IPS-NIHi11 (cell line): ENCODE results near the gene KANSL3.
"Not testable (repeated sequence)": the region's sequence is repeated elsewhere in the genome, so short reads cannot be mapped to it uniquely, and the experiment has no call there.

ENCODE experiments used
- DNase-seq: peaks from one replicate; pipeline ENCODE4 v3.0.0; 2012; ENCODE audit warnings: mixed read lengths, low spot score

KANSL3 gene

DNA sequence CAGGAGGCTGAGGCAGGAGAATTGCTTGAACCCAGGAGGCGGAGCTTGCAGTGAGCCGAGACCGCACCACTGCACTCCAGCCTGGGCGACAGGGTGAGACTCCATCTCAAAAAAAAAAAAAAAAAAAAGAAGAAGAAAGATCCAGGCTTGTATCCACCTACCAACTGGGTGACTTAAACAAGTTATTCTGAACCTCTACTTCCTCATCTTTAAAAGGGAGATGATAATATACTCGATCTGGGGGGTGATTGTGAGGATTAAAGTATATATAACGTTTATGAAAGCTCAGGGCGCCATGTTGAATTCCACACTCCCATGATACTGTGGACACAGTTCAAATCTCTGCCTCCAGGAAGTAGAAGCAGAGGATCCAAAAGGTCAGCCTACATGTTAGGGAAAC is 16.7 kb upstream of the KANSL3 start:
- not testable (repeated sequence) for DNase-seq

DNA sequence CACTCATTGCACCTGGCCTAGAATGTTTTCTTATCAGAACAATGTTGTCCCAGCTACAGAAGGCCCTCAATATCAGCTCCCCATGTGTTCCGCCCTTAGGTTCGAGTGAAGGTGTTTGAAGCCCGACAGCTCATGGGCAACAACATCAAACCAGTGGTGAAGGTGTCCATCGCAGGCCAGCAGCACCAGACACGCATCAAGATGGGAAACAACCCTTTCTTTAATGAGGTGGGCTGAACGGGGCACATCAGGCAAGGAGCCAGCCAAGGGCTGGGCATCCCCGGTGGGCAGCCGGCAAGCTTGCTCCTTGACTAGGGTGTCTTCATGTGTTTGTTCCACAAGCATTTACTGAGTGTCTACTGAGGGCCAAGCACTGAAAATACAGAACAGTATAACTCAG is 13.7 kb upstream of the KANSL3 start:
- no peak for DNase-seq

DNA sequence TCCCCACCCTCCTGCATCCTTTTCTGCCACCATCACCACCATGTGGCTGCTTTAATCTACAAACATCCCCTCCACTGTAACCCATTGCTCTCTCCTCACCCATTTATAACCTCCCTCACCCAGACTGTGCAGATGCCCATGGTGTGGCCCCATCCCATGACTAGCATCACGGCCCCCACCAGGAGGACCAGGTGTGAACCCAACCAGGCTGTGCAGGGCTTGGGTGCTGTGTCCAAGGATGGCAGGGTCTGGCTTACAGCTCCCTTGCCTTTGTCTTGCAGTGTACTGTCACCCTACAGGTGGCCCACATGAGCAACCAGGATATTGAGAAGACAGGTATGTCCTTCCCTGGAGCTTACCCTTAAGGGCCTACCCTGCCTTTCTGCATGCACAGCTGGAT is 11.2 kb upstream of the KANSL3 start:
- no peak for DNase-seq

DNA sequence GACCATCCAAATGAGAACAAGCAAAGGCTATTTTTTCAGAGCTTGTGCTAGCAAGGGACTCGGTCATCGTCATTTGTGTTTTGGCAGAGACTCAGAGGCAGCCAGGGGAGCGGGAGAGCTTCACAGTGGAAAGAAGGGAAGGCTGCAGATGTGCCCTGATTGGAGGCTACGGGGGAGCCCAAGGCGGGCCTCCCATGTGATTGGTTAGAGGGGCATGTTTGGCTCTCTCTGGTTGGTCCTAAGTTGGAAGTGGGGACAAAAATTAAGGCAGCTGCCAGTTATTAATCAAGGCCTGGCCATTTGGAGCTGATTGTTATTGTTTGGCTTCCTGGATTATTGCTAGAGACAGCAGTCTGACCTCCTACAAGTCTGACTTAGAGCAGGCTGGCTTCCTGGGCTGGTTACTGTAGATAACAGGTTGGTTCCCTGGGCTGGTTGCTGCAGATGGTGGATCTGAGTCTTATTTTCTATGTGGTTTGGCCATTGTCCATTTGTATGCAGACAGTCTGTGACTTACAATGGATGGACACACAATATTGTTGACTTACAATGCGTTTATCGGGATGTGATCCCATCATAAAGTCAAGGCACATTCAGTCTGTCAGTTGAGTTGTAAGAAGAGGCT is 10.3 kb upstream of the KANSL3 start:
- DNase-seq: no peak

DNA sequence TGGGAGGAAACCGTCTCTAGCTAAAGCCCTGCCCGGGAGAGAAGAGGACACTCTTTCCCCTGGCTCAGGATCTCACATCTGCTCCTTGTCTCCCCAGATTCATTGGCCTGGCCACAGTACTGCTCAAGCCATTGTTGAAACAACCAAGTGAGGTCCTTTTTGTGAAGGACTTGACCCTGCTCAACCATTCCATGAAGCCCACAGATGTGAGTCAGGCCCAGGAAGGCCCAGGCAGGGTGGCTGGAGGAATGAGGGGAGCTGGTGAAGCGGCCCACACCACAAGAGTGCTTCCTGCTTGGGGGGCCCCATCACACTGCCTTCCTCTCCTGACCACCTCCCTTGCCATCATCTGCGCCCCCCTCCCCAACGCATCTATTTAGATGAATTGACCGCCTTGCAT is 9.6 kb upstream of the KANSL3 start:
- no peak for DNase-seq

DNA sequence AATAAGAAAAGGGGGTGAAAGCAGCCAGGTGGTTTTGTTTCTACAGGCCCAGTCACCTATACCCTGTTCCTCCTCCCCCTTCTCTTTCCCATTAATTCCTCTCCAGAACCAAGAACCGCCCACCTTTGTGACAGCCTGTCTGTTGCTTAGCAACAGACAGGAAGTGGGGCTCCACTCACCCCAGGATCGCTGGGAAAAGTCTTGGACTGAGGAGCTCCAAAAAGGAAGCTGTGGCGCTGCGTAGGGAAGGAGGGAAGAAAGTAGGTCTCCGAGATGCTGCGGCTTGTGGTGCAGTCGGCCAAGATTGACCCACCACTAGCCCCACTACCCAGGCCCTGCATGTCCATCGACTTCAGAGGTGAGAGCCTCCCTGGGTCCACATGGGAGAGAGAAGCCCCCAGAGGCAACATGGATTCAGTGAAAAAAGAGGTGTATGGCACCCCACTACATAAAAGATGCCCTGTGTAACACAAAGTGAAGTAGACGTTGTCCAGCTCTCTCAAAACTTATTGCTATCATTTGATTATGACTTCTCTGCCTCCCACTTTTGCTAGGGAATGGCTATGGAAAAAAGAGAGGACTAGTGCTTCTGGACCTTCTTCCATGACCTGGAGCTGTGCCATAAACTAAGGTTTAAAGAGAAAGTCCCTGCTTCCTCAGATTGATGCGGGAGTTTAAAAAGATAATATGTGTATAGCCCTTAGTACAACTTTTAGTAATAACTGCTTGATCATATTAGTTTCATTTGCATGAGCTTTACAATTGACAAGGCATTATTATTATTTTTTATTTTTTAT is 4.7 kb upstream of the KANSL3 start, which contains the start of gene FER1L5:
Gene FER1L5, plus strand, starts transcription at position 201 of the 797 bp plus-strand sequence. Its CDS starts 73 bp downstream, at position 274.
- DNase-seq: peak; percentile 85

DNA sequence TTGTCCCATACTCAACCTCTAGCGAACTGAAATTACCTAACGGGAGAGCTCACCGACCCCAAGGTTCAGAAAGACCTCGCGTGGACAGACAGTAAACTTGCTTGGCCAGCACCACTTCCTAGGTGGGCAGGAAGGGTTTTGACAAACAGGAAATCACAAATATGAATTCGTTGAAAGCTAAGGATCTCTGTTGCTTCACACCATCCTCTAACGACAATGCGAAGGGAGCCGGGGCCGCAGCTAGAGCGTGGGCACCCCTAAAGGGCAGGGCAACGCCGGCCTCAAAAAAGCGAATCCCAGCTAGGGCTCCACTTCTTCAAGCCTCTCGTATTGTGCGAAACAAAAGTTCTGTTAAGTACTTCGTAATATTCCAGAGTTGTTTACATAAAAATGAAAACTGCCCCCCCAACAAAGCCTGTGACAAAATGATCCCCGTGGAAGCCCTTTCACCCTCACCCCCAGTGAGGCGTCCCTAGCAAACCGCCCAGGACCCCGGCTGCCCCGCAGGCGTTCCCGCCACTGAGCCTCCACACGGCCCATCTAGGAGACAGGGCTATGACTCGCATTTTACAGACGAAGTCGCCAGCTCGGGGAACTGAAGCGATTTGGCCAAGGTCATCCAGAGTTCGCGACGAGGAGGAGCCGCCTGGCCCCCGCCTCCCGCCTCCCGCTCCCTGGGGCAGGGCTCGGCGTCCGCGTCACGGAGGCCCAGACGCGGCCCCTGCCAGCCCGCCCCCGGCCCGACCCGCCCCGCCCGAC is 548 bp downstream of the KANSL3 start:
- peak; percentile 86 for DNase-seq

DNA sequence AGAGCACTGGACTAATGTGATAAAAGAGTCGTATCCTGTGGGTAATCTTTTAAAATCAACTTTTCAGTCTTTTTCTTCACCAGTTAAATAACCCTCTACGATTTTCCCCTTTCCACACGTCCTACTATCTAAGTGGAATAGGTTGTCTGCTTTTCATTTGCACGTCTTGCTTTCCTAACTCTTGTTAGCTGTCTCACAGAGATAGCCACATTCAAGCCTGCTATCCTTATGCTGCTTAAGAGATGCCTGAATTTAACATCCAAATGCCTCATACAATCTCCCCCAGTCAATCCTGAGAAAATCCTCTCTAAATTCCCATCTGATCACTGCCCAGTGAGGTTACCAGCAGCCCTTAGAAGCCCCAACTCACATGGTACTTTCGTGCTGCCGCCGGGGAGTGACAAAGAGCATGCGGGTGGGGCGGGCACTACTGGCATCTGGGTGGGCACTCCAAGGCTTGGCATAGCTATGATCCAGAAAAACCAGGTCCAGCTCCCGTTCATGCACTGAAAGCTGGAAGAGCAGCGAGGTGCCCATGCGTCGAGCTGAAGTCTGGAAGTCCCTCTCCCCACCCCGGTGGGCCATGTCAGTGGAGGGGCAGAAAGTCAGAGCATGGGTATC is 1.5 kb downstream of the KANSL3 start:
- DNase-seq: no peak

DNA sequence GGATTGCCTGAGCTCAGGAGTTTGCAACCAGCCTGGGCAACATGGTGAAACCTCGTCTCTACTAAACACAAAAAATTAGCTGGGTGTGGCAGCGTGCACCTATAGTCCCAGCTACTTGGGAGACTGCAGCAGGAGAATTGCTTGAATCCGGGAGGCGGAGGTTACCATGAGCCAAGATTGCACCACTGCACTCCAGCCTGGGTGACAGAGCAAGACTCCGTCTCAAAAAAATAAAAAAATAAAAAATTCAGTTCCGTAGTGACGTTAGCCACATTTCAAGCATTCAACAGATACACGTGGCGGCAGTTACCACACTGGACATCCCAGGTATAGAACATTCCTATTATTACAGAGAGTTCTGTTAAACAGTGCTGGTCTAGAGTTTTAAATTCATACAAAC is 4.5 kb downstream of the KANSL3 start:
- no peak for DNase-seq

DNA sequence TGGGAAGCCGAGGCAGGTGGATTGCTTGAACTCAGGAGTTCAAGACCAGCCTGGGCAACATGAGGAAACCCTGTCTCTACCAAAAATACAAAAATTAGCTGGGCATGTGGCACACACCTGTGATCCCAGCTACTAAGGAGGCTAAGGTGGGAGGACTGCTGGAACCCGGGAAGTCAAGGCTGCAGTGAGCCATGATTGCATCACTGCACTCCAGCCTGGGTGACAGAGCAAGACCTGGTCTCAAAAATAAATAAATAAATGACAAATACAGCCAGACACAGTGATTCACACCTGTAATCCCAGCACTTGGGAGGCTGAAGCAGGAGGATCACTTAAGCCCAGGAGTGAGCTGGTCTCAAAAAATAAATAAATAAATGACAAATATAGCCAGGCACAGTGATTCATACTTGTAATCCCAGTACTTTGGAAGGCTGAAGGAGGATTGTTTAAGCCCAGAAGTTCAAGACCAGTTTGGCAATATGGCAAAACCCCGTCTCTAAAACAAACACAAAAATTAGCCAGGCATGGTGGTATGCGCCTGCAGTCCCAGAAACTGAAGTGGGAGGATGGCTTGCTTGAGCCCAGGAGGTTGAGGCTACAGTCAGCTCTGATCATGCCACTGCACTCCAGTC is 6.2 kb downstream of the KANSL3 start:
- no peak for DNase-seq

DNA sequence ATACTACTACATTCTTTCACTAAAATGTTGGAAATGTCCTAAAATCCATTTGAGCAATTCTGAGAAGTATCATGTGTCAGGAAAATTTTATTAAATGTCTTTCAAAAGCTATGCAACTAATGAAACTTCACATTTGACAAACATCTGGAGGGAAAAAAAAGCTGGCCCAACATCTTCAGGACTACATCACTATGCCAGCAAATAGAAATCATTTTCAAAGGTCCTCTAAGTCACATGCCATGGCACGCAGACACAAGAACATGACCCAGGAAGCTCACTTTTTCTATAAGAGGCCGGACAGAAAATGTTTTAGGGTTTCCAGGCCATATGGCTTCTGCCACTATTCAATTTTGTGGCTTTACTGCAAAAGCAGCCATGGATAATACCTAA is 11.6 kb downstream of the KANSL3 start:
- no peak for DNase-seq

DNA sequence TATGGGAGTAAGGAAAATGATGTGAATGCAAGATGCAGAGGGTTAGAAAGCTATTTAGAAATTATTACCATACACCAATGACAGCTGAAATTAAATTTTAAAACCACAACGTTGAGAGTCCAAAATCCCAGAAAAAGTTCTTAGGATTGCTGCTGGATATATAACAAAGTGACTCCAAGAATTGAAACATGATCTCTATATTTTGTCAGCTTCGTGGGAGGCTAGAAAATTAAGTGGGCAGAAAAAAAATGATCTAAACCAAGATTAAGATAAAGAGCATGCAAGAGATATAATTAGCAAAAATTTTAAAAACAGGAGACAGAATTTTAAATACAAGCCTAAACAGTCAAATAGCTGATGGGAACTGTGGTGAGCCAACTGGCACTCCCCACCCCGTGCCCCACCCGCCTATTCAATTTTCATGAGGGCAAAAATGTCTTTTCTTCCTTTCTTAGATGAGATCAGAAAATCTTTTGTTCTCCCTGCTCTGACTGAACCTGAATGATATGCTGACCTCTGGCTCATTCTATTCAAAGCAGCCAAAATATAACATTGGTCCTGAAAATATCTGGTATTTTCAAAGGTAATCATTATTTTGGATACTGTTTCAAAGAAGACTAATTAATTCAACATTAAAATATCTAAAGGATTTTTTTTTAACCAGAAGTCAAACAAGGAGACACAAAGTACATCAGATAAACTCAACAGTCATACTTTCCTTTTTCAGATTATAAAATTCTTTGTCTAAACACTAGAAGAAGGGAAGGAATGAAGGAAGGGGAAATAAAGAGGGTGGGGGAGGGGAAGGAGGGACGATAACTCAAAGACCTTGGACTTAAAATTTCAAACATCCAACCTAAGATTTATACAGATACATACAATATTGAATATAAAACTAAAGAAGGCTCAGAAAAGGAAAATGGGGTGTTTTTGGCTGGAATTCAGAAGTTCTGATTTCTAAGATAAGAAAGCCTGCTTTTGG is 12.2 kb downstream of the KANSL3 start:
- DNase-seq: no peak

DNA sequence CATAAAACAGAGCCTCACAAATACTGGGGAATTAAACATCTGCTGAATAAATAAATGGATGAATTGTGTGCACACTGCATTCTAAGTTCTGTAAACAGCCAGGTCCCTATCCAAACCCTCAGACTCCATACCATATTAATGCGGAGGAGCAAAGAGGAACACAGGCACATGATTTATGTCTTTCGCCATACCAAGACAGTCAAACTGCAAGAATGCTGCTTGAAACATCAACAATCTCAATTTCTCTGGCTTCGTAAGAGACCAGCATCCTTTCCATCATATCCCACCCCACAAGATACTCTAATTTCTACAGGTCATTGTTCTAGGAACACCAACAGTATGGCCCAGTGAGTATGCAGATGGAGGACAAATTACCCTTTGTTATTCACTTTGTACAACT is 15.0 kb downstream of the KANSL3 start:
- no peak for DNase-seq

DNA sequence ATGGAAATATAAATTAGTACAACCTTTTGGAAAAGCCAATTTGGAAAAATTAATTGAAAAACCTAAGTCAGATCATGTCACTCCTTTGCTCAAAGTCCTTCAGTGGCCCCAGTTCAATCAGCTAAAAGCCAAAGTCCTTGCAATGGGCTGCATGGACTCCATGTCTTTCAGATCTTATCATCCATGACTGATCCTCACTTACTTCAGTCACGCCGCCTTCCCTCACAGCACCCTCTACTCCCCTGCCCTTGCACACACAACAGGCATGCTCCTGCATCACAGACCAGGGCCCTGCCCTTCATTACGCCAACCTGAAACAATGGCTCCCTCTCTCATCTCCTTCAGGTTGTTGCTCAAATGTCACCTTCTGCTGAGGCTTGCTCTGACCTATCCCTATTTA is 15.6 kb downstream of the KANSL3 start:
- no peak for DNase-seq

DNA sequence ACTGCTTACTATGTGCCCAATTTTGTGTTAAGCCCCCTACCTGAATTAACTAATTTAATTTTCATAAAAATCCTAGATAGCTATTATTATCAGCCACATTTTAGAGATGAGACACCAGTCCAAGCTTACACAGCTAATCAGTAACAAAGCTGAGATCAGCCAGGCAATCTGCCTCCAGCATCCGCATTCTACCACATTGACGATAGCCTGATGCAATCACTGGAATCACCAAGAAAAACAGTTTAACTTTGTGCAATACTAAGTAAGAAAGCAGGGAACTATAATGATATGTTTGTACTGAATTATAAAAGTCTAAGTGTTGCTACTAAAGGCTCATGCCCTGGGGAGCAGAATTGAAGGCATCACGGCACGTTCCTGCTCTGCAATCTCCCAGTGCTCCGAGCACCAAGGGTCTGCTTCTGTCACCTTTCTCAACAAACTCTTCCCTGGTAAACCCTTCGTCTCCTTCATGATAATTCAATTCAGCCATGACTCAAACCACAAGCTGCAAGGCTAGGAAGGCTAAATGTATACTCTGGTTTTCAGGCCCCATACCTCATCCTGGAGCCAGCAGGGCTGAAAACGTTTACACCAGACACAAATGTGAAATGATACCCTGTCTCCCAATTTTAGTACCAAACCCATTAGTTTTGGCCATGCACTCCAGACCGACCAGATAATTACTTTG is 19.4 kb downstream of the KANSL3 start:
- DNase-seq: no peak

DNA sequence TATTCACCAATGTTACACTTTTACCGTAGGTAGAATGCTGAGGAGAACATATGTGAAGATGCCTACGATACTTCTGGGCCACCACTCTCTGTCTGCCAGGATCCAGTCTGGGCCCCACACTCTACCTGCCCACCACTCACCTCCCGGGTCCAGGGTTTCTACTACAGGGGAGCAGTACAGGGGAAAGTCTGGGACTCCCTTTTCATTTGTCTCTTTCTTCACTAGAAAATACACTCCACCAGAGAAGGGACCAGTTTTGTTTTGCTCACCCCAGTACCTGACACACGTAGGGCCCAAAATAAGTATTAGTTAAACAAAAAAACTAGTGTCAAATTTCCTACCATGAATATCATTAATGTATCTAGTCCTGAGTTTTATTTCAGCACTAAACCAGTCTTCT is 21.1 kb downstream of the KANSL3 start:
- no peak for DNase-seq

DNA sequence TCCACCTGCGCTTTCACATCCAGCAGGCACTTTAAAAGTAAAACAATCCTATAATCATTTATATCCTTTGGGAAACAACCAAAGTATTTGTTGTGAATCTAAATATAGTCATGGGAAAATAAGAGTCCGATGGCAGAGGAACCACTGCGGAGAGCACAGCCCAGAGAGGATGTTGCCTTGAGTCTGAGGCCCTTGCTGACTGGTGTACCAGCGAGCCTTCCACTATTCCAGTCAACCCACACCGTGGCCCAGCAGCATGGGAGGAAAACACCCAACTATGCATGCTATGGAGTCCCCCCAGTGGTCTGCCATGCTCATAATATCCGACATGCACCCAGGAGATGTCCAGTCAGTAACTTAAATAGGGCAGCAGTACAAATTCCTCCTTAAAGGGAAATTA is 21.6 kb downstream of the KANSL3 start:
- no peak for DNase-seq

DNA sequence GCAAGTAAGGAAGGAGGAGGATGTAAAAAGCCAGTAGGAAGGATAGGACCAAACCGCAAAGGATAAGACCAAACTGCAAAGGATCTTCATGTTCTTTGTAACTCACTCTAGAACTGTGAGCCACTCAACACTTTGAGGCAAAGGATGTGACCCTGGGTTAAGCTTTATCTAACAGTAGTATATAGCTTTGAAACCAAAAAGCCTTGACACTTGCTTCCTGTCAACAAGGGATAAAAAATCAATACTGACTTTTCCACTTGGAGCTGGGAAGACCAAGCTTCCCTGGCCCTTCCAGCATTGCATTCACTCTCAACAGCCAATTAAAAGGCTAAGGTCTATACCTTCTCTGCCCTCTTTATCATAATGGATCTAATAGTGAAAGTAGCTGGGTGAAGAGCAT is 22.0 kb downstream of the KANSL3 start:
- DNase-seq: no peak

DNA sequence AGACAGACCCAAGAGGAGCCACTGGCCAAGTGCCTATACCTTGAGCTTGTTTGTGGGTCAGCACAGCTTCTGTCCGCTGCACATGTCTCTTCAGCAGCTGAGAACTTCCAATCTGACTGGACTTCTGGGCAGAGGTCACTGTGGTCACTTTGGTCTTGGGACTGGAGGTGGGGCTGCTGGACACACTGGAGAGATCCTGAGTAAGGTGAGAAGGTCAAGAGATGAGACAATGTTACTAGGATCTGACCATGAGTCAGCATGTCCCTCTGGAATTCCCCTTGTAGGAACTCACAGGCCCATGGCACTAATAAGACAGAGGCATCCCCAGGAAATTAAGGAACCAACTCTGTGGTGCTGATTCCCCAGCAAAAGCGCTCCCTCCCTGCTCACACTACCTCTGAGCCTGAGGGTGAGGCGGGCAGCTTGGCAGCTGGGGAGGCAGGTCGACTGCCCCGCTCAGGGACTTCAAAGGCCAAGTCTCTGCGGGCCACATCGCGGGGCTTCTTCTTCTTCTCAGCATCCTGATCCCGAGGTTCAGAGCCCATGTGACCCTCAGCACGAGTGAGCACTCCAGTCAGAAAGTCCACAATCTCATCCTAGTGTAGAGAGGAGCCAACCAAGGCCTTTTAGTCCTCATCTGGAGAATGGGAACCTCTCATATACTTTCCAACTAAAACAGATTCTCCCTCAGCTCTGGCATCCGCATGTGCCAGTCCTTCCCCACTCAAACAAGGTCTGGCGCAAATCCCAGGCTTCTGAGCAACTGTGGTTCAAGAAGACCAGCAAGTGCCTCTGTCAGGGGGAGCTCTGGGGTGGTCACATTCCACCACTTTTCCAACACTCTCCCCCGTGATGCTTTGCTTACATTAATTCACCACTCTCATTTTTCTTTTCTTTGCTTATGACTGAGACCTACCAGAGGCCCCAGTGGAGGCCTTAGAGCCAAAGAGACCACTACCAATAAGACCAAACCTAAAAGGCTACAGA is 29.4 kb downstream of the KANSL3 start:
- no peak for DNase-seq
